Fibroblast of mammary gland (primary cell): Measurements from ENCODE around the gene WDFY2.

Experiments
- DNase-seq: peaks from one replicate; pipeline ENCODE4 v3.0.0-alpha.2; 2010; ENCODE audit warnings: low read depth
- H3K4me3 ChIP-seq: 2 replicates; pipeline ENCODE4 v1.5.1; 2011; ENCODE audit warnings: low read depth, mild to moderate bottlenecking, low read length, moderate library complexity; ENCODE audit not compliant: control insufficient read depth
- CTCF ChIP-seq: conservative IDR thresholded peaks from 2 replicates; pipeline ENCODE4 v1.5.1; 2011; ENCODE audit warnings: low read depth, low read length, inconsistent platforms; ENCODE audit not compliant: control insufficient read depth, insufficient read depth

The WDFY2 gene

GRCh38 chr13:51673165-51673564 lies 88.9 kb downstream of the WDFY2 start:
- no peak for TF ChIP-seq CTCF
- H3K4me3 ChIP-seq, result no peak overlapping the region
- DNase-seq, result no peak

- H3K4me3 ChIP-seq, result no peak overlapping the region
- no peak for TF ChIP-seq CTCF
- DNase-seq, result no peak
Observed at GRCh38 chr13:51674276-51674675, 90.0 kb downstream of the WDFY2 start.

GRCh38 chr13:51675385-51675784 lies 91.1 kb downstream of the WDFY2 start:
- DNase-seq, result no peak
- no peak for TF ChIP-seq CTCF
- H3K4me3 ChIP-seq, result no peak overlapping the region

GRCh38 chr13:51675877-51676276 lies 91.6 kb downstream of the WDFY2 start:
- no peak for TF ChIP-seq CTCF
- DNase-seq, result no peak
- H3K4me3 ChIP-seq, result no peak overlapping the region

- no peak for DNase-seq
- no peak for TF ChIP-seq CTCF
- H3K4me3 ChIP-seq, result no peak overlapping the region
Observed at GRCh38 chr13:51676739-51677138, 92.5 kb downstream of the WDFY2 start.

GRCh38 chr13:51678420-51678819 lies 94.2 kb downstream of the WDFY2 start:
- no peak for TF ChIP-seq CTCF
- H3K4me3 ChIP-seq, result no peak overlapping the region
- DNase-seq, result no peak

- no peak overlapping the region for H3K4me3 ChIP-seq
- no peak for DNase-seq
- TF ChIP-seq CTCF, result no peak
Observed at GRCh38 chr13:51679616-51680015, 95.4 kb downstream of the WDFY2 start.
